Ishikawa (cell line): ENCODE results near the gene AGFG1.

Experiments
- EGR1 ChIP-seq: IDR thresholded peaks from 2 replicates; pipeline ENCODE4 v1.6.1; 2012
- EP300 ChIP-seq: IDR thresholded peaks from 2 replicates; pipeline ENCODE4 v1.6.1; 2012; ENCODE audit warnings: borderline replicate concordance
- FOXM1 ChIP-seq: IDR thresholded peaks from 2 replicates; pipeline ENCODE4 v1.6.1; 2012; ENCODE audit warnings: low read depth, borderline replicate concordance
- TAF1 ChIP-seq: IDR thresholded peaks from 2 replicates; pipeline ENCODE4 v1.6.1; 2012; ENCODE audit warnings: low read depth, mild to moderate bottlenecking
- TCF12 ChIP-seq: IDR thresholded peaks from 2 replicates; pipeline ENCODE4 v1.6.1; 2012; ENCODE audit warnings: low read depth
- TEAD4 ChIP-seq: IDR thresholded peaks from 2 replicates; pipeline ENCODE4 v1.6.1; 2012
- USF1 ChIP-seq: IDR thresholded peaks from 2 replicates; pipeline ENCODE4 v1.6.1; 2012
- YY1 ChIP-seq: IDR thresholded peaks from 2 replicates; pipeline ENCODE4 v1.6.1; 2012; ENCODE audit warnings: low read depth
- TF ChIP-seq, protein P1 (sequence below): IDR thresholded peaks from 2 replicates; pipeline ENCODE4 v1.6.1; 2012

DNA sequence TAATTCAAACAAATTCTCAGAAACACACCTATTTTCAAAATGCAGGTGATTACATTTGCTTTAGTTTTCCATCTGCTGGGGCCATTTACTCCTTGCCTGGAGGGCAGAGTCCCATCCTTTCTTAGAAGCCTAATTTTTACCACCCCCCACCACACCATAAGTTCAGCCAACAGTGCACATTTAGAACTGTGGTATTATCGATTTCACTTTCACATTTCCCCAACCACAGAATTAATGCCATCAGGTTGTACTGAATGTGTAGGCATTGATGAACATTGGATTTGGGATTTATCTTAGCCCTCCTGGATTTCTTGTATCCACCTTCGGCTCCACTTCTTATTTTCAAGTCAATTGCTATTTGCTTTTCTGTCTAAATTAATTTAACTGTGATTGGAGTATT, 138.2 kb downstream of the AGFG1 start:
- TF ChIP-seq USF1 (no peak), YY1 (no peak), EP300 (no peak), TAF1 (no peak), FOXM1 (no peak), EGR1 (no peak), TEAD4 (no peak), TCF12 (no peak)
- TF ChIP-seq, protein P1, sequence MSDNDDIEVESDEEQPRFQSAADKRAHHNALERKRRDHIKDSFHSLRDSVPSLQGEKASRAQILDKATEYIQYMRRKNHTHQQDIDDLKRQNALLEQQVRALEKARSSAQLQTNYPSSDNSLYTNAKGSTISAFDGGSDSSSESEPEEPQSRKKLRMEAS = no peak
